NCI-H2227 (cell line): ENCODE measurements around the gene EXOC8.

ENCODE experiments used
- DNase-seq: peaks from one replicate; lab custom pipeline; 2025; ENCODE audit not compliant: unreplicated experiment; lab: John Stamatoyannopoulos, UW

Gene EXOC8, protein sequence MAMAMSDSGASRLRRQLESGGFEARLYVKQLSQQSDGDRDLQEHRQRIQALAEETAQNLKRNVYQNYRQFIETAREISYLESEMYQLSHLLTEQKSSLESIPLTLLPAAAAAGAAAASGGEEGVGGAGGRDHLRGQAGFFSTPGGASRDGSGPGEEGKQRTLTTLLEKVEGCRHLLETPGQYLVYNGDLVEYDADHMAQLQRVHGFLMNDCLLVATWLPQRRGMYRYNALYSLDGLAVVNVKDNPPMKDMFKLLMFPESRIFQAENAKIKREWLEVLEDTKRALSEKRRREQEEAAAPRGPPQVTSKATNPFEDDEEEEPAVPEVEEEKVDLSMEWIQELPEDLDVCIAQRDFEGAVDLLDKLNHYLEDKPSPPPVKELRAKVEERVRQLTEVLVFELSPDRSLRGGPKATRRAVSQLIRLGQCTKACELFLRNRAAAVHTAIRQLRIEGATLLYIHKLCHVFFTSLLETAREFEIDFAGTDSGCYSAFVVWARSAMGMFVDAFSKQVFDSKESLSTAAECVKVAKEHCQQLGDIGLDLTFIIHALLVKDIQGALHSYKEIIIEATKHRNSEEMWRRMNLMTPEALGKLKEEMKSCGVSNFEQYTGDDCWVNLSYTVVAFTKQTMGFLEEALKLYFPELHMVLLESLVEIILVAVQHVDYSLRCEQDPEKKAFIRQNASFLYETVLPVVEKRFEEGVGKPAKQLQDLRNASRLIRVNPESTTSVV

DNA sequence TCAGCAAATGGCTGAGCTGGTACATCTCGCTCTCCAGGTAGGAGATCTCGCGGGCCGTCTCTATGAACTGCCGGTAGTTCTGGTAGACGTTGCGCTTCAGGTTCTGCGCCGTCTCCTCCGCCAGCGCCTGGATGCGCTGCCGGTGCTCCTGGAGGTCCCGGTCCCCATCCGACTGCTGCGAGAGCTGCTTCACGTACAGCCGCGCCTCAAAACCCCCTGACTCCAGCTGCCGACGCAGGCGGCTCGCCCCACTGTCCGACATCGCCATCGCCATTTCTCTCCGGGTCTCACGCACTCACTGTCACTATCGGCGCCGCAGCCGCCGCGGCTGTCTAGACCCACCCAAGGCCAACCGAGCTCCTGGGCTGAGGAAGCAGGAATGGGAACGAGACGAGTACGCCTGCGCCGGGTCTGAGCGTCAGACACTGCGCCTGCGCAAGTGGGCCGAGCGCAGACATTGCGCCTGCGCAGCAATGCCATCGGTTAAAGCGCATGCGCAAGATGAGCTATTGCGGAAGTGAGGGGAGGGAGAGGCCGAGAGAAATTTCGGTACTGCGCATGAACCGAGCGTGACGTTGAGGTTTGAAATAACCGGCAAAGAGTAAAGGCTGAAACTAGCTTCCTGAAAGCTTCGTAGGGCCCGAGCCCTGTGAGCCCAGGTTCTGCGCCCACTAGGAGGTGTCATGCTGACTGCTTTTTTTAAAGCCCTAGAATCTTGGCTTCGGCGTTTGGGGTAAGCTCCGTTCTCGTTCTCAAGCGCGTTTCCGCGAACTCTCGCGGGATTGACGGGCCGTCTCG is at the start of gene EXOC8:
Gene EXOC8, minus strand, starts transcription at position 381 of the 798 bp plus-strand sequence. Its CDS starts 107 bp downstream, at position 274.
- DNase-seq, result peak; percentile 99

- DNase-seq, result no peak
These were observed 48.8 kb upstream of the EXOC8 start for GRCh38 chr1:231386466-231386865.

DNA sequence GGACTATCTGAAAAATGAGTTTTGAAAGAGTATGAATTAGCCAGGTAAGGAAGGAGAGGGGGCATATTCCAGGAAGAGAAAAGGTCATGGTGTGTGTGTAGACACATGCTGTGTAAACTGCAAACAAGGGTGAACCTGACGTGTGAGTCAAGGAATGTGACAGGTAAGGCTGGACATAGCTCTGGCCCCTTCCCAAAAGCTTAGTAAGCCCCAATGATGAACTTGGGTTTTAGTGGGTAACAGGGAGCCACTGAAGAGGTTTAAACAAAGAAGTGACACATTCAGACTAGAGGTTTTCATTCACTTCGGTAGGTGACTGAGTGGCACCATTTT is 47.7 kb upstream of the EXOC8 start:
- DNase-seq, result no peak

GRCh38 chr1:231384696-231385415 is 47.2 kb upstream of the EXOC8 start:
- no peak for DNase-seq

DNA sequence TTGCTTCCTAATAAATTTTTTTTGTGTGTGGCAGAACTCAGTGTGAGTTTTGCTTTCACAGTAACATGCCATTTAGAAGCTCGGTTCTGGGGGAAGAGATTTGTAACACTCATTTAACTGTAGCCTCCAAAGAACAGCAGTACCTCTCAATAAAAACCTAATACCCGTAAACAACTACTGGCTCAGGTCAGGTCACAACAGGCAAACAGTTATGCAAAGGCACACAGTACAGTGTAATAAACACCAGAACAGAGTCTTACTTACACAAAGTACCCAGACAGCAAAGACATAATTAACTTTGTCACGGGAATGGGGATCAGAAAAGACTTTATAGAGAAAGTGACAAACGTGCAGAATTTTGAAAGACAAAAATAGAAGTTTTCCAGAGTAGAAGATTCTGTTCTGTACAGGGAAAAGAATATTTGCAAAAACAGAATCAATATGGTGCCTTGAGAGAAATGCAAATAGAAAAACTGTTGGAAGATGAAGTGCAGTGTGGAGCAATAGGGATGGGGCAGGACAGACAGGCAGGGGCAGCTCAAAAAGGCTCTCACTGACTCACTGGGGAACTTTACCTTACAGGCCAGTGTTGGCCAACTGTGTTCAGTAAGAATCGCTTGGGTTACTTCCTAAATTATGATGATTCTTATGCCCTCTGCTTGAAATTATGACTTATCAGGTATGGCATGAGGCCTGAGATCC is 45.7 kb upstream of the EXOC8 start:
- DNase-seq, result no peak

DNA sequence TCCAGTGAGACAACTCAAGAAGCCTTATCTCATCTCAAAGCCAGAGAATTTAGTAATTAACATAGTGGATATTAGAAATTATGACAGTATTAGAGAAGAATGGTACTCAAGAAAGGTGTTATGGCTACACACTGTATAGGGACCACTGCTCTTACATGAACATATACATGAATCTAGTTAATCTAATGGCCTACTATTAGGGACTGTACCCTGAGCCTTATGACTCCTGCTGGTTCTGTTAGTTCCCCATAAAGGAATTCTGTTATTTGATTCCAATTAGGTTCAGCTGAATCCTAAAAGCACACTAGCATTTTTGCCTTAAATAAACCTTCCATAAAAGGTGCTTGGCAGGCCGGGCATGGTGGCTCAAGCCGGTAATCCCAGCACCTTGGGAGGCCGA is 44.8 kb upstream of the EXOC8 start:
- DNase-seq, result no peak

DNA sequence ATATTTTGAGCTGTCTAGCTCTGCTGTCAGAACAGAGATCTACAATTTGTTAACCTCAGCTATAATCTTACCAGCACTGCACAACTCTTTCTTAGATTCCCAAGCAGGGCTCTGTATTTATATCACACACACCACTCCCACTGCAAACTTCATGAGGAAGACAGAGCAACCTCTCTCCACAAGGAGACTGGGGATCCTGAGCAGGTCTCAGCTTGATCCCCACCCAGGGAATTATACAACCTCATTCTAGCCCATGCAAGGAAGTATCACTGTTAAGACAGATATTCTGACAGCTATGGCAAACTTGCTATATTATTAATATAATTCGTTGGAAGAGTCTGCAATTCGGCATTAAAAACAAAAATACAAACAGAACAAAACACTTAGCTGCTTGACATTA is 44.1 kb upstream of the EXOC8 start:
- no peak for DNase-seq

- DNase-seq, result no peak
These were observed 39.4 kb upstream of the EXOC8 start for GRCh38 chr1:231376875-231377549.

GRCh38 chr1:231376101-231376500 is 38.4 kb upstream of the EXOC8 start:
- no peak for DNase-seq

DNA sequence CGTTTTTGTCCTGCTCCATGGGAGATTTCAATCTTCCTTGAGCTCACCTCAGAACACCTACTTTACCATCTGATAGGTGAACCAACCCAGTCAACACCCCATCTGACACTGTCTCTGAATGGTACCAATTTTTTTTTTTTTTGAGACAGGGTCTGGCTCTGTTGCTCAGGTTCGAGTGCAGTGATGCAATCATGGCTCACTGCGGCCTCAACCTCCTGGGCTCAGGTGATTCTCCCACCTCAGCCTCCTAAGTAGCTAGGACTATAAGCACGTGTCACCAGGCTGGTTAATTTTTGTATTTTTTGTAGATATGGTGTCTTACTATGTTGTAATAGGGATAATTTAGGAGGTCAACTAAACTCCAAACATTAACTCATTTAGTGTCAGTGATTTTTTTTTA is 36.7 kb upstream of the EXOC8 start:
- DNase-seq, result no peak

GRCh38 chr1:231372501-231372900 is 34.8 kb upstream of the EXOC8 start:
- DNase-seq, result no peak

- DNase-seq, result no peak
These were observed 31.6 kb upstream of the EXOC8 start for GRCh38 chr1:231369282-231369681.

DNA sequence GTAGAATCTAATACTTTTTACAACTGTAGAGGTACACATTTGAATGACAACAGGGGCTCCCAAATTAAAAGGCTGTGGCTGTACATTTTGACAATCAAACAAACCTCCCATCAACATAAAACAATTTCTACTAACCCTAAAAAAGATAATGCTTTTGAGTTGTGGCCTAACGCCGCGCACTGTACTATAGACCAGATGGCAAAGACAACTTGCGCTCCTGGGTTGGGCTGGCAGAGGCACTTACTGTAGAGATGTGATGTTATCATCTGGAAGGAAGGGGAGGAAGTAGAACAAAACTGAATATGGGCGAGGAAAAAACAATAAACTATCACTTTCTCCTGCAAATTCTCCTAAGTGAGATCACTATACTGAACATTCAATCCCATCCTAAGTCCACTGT is 26.5 kb upstream of the EXOC8 start:
- no peak for DNase-seq

GRCh38 chr1:231363624-231364023 is 26.0 kb upstream of the EXOC8 start:
- DNase-seq, result no peak

DNA sequence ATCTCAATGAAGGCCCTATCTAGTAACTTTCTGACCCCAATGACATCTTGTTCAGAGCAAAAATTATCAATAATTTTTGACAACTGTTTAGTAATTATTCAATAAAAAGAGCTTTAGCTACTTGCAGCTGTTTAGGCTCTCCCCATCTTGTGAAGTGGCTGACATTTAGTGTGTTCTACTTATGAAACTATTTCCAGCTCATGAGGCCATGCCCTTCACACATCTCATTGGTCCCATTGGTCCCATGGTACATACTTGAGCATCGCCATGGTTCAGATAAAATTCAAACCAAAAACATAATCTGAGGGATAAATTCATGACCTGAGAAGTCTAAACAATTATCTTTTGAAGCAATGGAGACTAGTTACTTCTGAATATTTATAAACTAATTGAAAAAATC is 24.7 kb upstream of the EXOC8 start:
- DNase-seq, result no peak

DNA sequence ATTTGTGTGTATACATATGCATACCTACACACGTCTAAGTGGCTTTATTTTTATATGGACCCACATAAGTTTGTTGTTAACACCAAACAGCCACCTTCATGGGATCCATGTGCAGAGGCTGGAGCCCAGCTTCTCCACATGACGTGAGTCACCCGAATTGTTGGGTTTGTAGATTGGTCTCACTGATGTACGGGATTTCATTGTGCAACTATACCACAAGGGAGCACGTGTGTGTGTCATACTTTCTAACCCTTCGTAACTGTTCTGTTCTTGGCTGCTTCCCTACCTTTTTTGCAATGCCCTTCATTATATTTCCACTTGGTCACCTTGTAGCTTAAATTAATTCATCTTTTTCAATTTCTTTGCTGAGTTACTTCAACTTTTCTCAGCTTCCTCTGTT is 21.5 kb upstream of the EXOC8 start:
- DNase-seq, result no peak

DNA sequence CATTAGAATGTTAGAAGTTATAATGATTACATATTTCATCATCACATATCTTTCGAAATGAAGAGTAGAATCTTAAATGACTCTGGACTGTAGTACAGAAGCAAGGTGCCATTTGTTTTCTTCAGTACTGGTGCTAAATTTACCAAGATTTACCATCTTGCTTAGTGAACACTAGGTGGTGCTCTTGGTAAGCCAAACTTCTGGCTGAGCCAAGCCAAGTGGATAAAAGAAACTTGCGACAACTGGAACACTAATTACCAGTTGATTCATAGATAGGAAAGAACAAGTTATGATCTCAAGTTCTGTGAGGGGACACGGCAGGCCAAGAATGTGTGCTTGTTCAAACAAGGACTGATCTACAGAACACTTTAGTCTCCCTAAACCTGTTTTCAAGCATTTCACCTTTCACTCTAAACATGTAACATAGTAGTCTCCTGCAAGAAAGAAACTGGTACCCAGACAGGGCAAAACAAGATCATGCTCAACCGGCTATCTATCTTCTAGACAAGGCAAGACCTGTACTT is 20.2 kb upstream of the EXOC8 start:
- DNase-seq, result peak; percentile 61

DNA sequence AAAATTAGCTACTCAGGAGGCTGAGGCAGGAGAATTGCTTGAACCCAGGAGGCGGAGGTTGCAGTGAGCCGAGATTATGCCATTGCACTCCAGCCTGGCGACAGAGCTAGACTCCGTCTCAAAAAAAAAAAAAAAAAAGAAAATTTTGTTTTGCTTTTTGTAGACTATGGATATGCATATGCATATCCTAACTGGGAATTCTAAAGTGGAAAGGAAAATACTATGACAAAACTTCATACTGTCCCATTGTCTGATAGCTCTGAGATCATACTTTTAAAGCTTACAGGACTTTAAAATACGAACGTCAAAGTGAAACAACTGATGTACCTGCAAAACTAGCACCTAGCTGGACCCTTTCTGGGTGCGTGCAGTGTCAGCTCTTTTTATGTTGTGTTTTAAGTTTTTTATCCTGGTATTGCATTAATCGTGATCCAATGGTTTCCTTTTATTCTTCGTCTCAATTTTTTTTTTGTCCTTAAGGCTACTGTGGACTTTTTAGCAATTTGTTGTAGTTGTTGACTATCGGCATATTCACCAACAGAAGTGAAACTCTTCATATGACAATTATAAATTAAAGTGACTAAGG is 19.6 kb upstream of the EXOC8 start:
- no peak for DNase-seq

DNA sequence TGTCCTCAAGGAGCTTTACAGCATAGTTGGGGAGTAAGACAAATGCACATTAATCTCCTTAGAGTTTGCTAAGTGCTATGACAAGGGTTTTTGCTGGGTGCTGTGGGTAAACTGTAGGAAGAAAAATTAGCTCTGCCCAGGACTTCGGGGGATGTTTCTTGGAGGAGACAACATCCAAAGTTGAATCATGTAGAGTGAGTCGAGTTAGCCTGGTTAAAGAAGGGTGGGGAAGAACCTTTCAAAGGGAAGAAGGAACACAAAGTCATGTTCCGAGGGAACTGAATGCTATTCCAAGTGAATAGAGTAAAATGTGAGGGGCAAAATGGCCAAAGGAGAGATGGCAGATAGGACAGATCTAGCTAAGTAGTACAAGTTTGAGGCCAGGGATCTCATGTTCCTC is 17.5 kb upstream of the EXOC8 start:
- DNase-seq, result no peak
